ENCODE results near the gene BCAR1.
"Not testable (repeated sequence)": the region's sequence is repeated elsewhere in the genome, so short reads cannot be mapped to it uniquely, and the experiment has no call there.

BCAR1 gene

DNA sequence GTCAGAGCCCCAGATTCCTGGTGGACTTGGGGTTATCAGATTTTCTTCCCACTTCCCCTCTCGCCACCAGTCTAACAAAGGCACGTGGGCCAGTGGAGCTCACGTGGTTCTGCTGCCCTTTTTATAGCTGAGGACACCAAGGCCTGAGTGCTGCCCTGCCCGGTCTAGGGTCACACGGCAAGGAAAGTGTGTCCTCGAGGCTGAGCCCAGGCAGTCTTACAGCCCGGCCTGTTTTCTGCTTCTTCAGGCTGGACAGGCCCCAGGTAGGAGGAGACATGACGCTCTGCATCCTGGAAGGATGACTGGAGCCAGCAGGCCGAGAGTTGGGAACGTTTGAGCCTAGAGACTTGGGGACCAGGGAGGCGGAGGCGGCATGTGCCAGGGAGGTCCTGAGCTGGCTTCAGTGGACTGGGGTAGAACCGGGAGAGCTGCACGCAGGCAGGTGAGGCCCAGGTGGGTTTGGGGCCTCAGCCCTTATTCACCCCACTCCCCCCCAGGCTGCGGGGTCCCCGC lies 29.1 kb downstream of the BCAR1 start:
- DNase-seq, result no peak

DNA sequence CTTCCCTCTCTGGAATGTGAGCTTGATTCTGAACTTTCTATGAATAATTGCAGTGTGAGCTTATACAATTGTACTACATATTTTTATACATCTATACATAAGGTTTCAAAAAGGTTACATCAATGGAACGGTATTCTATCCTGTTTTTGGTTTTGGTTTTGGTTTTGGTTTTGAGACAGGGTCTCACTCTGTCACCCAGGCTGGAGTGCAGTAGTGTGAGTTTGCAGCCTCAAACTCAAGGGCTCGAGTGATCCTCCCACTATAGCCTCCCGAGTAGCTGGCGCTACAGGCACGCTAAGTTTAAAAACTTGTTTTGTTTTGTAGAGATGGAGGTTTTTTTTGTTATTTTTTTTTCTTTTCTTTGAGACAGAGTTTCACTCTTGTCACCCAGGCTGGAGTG lies 31.6 kb downstream of the BCAR1 start:
- no peak for DNase-seq

DNA sequence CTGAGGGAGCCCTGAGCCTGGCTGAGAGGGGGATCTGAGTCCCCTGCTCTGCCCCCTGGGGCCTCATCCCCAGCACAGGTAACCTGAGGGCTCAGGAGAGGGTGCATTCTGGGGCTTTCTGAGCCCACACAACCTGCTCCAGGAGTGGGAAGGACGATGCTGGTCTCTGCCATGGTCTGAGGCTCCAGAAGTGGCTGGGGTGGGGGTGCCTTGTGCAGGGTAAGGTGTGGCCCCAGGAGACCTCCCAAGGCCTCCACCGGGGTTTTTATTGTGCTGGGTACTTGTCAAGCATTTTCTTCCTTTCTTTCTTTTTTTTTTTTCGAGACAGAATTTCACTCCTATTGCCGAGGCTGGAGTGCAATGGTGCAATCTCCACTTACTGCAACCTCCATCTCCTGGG lies 32.3 kb downstream of the BCAR1 start:
- no peak for DNase-seq

- peak; percentile 18 for DNase-seq
These were observed 33.0 kb downstream of the BCAR1 start, which contains the start of gene CTRB1 for GRCh38 chr16:75218256-75219076. Gene CTRB1 (plus strand): TSS chr16:75218988. CDS start chr16:75219008, 20 bp downstream.

GRCh38 chr16:75217389-75217851 lies 34.0 kb downstream of the BCAR1 start:
- DNase-seq, result no peak

GRCh38 chr16:75216576-75216975 lies 34.8 kb downstream of the BCAR1 start:
- no peak for DNase-seq

GRCh38 chr16:75216127-75216526 lies 35.3 kb downstream of the BCAR1 start:
- no peak for DNase-seq

DNA sequence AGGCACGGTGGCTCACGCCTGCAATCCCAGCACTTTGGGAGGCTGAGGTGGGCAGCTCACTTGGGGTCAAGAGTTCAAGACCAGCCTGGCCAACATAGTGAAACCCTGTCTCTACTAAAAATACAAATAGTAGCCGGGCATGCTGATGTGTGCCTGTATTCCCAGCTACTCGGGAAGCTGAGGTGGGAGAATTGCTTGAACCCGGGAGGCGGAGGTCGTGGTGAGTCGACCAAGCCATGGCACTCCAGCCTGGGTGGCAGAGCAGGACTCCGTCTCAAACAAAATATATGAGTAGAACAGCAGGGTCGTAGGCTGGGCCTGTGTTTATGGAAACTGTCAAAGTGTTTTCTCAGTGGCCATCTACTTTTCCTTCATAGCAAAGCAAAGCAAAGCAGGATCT lies 40.1 kb downstream of the BCAR1 start:
- DNase-seq, result not testable (repeated sequence)

GRCh38 chr16:75209944-75210343 lies 41.5 kb downstream of the BCAR1 start:
- no peak for DNase-seq

- not testable (repeated sequence) for DNase-seq
These were observed 41.9 kb downstream of the BCAR1 start for GRCh38 chr16:75209514-75209913.

DNA sequence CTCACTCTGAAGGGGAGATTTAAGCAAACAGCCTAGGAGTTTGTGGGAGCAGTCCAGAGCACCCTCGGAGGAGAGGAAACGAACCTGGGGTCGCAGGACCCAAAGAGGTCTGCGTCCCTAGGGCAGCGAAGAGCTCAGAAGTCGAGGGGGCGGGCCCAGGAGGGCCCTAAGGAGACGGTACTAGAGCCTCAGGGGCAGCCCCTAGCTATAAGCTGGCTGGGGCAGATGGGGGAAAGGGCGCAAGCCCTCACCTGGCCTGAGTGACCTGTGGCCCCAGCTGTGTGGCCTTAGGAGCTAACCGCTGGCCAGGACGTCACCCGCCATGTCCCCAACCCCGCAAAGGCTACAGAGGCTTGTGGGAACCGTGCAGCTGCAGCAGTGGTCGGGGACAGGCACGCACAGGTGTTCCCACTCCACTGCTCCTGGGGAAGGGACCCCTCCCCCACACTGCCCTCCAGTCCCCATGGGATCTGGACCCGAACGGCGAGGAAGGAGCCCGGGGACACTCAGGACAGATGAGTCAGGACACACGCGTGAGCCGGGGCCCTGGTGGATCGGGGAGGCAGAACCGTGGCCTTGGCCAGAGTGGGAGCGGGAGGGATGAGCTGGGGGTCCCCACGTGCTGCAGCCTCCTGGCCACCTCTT lies 42.4 kb downstream of the BCAR1 start:
- no peak for DNase-seq

GRCh38 chr16:75208242-75208825 lies 43.1 kb downstream of the BCAR1 start:
- DNase-seq, result no peak

DNA sequence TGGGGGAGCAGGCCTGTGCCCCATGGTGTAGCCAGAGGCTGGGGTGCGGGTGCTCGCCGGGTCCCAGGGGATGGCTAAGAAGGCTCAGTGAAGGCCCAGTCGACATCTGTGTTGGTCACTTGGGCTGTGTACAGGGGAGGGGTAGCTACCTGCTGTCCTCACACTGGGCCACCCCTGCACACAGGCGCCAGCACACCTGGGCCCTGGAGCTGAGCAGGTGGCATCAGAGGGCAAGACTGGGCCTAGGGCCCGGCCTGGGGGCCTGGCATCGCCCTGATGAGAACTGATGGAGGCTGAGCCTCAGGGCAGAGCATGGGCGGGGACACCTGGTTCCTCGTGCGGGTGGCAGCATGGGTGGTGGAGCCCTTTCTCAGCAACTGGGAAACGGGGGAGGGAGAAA lies 43.6 kb downstream of the BCAR1 start:
- DNase-seq, result no peak

DNA sequence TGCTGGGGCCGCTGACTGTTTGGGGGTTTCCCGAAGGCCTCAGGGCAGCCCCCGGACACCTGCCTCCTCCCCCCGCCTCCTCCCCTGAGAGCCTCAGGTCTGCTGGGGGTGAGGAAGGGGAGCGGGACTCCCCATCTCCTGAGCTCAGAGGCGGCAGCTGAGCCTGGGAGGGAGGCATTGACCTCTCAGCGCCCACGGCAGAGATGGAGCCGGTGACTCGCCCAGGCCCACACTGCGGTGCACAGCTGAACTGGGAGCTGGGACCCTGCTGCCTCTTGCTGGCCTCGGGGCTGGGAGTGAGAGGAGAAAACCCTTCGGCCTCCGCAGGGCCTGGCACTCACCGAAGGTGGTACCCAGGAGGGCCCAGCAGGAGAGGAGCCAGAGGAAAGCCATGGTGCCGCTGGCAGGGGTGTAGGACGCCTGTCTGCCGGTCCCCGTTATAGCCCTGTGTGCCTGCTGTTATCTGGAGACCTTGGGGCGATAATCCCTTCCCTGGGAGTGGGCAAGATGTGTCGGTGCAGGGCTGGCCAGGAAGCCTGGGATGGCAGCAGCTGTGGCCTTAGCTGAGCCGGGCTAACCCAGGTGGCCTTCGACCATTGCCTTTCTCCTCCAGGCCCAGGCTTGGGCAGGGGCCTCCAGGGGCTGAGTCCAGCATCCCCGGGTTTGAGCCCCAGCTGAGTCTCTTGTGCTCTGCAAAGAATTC lies 44.5 kb downstream of the BCAR1 start, which contains the start of gene CTRB2:
Gene CTRB2 (minus strand): TSS at position 413 of the 703 bp plus-strand sequence. CDS start 20 bp downstream, at position 393.
- DNase-seq, result no peak

- DNase-seq, result not testable (repeated sequence)
These were observed 45.3 kb downstream of the BCAR1 start for GRCh38 chr16:75205961-75206748.

GRCh38 chr16:75205438-75205837 lies 46.0 kb downstream of the BCAR1 start:
- not testable (repeated sequence) for DNase-seq

DNA sequence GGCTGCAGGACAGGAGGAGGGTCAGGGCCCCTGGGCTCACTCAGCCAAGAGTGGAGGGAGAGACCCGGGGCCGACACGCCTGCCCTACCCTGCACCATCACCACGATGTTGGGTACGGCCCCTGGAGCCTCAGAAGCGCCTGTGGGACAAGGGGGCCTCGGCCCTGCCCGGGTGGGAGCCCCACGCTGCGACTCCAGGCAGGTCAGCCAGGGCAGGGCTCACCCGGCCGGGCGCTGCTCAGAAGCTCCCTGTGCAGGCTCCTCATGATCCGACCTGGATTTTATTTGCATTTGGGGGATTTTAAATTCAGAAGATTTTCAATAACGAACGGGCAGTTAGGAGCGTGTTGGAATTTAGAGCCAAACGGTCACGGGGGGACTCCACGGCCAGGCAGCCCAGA lies 46.5 kb downstream of the BCAR1 start:
- DNase-seq, result not testable (repeated sequence)

GRCh38 chr16:75204410-75204758 lies 47.0 kb downstream of the BCAR1 start:
- no peak for DNase-seq

GRCh38 chr16:75203667-75204409 lies 47.6 kb downstream of the BCAR1 start:
- DNase-seq, result no peak

DNA sequence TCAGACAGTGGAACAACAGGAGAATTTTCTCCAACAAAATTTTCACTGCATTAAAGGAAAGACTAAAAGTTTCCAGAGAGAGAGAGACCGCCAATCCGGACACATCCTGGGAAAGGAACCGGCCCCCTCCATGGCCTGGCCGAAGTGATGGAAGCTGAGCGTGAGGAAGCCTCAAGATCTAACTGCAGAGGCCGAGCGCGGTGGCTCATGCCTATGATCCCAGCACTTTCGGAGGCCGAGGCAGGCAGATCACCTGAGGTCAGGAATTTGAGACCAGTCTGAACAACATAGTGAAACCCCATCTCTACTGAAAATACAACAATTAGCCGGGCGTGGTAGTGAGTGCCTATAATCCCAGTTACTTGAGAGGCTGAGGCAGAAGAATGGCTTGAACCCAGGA lies 48.3 kb downstream of the BCAR1 start:
- no peak for DNase-seq

- DNase-seq, result no peak
These were observed 49.3 kb downstream of the BCAR1 start for GRCh38 chr16:75202069-75202590.
